ENCODE data around the gene TTC21B.

DNA sequence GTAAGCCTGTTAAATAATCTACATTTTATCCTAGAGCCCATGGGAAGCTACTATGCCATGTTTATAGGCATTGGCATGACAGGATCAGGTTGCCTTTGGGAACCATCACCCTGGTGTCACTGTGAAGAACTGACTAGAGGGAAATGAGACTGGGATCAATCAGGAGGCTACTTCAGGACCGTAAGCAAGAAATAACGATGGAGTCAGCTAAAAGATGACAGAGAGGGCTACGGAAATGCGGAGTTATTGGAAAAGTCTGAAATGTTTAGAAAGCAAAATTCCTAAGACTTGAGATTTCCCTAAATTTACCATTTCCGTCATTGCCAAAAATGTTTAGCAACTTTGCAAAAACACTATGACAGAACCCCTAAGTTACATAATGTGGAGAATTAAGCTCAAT lies 50.2 kb downstream of the TTC21B start:
- TF ChIP-seq, protein P1, sequence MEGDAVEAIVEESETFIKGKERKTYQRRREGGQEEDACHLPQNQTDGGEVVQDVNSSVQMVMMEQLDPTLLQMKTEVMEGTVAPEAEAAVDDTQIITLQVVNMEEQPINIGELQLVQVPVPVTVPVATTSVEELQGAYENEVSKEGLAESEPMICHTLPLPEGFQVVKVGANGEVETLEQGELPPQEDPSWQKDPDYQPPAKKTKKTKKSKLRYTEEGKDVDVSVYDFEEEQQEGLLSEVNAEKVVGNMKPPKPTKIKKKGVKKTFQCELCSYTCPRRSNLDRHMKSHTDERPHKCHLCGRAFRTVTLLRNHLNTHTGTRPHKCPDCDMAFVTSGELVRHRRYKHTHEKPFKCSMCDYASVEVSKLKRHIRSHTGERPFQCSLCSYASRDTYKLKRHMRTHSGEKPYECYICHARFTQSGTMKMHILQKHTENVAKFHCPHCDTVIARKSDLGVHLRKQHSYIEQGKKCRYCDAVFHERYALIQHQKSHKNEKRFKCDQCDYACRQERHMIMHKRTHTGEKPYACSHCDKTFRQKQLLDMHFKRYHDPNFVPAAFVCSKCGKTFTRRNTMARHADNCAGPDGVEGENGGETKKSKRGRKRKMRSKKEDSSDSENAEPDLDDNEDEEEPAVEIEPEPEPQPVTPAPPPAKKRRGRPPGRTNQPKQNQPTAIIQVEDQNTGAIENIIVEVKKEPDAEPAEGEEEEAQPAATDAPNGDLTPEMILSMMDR (IDR thresholded peaks at IDR 0.05), result no peak
- TF ChIP-seq POLR2AphosphoS5 (IDR thresholded peaks at IDR 0.05) (no peak), EP300 (IDR thresholded peaks at IDR 0.05) (no peak)
